ENCODE results near the gene IL22. TPM values are rescaled to one million over a fixed set of nuclear protein-coding genes. Genes with fewer than 3 reads are reported as not detected.
"Not testable (repeated sequence)": the region's sequence is repeated elsewhere in the genome, so short reads cannot be mapped to it uniquely, and the experiment has no call there.

IL22 gene
- total RNA-seq, 6 experiments from 2014 or later: not detected

DNA sequence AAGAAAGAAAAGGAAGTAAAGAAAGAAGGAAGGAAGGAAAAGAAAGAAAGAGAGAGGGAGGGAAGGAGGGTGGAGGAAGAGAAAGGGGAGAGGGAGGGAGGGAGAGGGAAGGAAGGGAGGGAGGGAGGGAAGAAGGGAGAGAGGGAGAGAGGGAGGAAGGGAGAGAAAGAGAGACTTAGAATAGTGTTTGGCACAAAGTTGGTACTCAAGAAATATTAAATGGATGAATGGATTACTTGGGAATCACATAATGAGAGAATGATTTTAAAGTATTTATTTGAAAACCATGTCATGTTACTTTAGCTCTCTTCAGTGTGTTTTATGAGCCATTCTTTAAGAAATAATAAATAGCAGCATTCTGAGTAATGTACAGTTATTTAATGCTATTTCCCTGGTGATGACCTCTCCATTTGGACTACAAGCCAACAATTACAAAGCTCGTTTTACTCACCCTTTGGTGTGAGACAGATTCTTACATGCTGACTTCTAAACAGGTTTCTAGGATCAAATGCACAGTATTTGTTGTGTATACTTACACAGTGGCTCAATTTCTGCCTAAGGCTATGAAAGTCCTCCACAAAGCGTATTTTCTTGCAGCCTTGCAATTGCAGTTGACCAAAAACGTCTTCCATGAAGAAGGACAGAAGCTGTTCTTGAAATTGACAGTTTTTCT lies 28.7 kb downstream of the IL22 start:
- TF ChIP-seq, protein P1, sequence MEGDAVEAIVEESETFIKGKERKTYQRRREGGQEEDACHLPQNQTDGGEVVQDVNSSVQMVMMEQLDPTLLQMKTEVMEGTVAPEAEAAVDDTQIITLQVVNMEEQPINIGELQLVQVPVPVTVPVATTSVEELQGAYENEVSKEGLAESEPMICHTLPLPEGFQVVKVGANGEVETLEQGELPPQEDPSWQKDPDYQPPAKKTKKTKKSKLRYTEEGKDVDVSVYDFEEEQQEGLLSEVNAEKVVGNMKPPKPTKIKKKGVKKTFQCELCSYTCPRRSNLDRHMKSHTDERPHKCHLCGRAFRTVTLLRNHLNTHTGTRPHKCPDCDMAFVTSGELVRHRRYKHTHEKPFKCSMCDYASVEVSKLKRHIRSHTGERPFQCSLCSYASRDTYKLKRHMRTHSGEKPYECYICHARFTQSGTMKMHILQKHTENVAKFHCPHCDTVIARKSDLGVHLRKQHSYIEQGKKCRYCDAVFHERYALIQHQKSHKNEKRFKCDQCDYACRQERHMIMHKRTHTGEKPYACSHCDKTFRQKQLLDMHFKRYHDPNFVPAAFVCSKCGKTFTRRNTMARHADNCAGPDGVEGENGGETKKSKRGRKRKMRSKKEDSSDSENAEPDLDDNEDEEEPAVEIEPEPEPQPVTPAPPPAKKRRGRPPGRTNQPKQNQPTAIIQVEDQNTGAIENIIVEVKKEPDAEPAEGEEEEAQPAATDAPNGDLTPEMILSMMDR (IDR thresholded peaks at IDR 0.05): no peak
- Mint-ChIP-seq H3K4me1 (ENCODE audit: low read depth) (peaks cover 24% of the 10 kb centered on the region), H3K27ac (no peak overlapping the region), H3K27me3 (ENCODE audit: insufficient read depth) (peaks cover 19% of the 10 kb centered on the region), H3K4me3 (no peak overlapping the region), H3K36me3 (ENCODE audit: low read depth) (no peaks in the 10 kb centered on the region), H3K9me3 (no peaks in the 10 kb centered on the region)
- peak; percentile 79 for DNase-seq

DNA sequence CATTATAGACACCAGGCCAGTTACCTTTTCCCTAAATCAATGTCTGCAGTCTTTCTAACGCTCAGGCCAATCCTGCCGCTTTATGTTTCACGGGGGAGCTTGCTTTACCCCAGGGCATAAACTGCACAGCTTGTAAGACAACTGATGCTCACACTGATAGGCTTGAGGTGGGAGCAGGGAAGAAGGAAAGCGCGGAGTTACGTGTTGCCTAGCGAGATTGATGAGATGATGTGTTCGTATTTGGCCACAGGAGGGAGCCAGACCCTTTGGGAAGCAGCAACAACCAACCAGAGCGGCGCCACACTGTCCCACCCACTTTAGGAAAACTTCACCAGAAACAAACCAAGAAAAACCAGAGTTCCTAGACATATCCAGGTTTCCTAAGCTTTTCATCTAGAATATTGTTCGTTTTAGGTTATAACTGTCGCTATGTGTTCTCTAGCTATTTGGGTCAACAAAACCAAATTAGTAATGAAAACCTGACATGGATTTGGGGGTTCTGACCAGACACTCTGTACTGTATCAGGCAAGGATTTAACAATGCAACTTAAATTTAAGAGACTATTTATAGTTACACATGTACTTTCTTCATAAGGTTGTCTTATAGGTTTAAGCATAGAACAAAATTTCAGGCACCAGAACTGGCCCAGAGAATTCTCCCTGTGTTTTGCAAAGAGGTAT lies 30.2 kb downstream of the IL22 start:
- H3K9me3 Mint-ChIP-seq: no peaks in the 10 kb centered on the region
- H3K4me1 Mint-ChIP-seq (ENCODE audit: low read depth): peaks cover 24% of the 10 kb centered on the region
- no peak overlapping the region for H3K27ac Mint-ChIP-seq
- peak; percentile 78 for DNase-seq
- peak overlapping the region; percentile 76 for H3K4me3 Mint-ChIP-seq
- H3K27me3 Mint-ChIP-seq (ENCODE audit: insufficient read depth): peaks cover 17% of the 10 kb centered on the region
- H3K36me3 Mint-ChIP-seq (ENCODE audit: low read depth): no peaks in the 10 kb centered on the region
- TF ChIP-seq, protein P1 (IDR thresholded peaks at IDR 0.05): peak; percentile 94

DNA sequence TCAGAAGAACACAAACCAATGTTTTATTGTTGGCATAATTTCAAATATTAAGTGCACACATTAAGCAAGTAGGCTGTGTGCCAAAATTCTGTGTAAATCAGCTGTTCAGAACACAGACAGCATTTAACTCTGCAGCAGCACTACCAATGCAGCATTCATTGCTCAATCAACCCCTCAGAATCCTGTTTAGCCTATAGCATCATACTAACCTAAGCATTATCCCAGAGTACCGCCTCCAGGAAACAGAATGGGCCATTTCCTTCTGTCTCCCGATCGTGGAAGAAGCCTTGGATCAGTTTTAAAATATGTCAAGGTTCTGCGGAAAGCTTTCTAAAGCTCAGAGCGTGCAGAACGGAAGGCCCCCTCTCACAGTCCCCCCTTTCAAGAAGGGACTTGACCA lies 31.1 kb downstream of the IL22 start:
- Mint-ChIP-seq H3K4me3 (no peak overlapping the region), H3K4me1 (ENCODE audit: low read depth) (peaks cover 24% of the 10 kb centered on the region), H3K27me3 (ENCODE audit: insufficient read depth) (peaks cover 19% of the 10 kb centered on the region), H3K9me3 (no peaks in the 10 kb centered on the region), H3K27ac (no peak overlapping the region), H3K36me3 (ENCODE audit: low read depth) (no peaks in the 10 kb centered on the region)
- TF ChIP-seq, protein P1 (IDR thresholded peaks at IDR 0.05): no peak
- DNase-seq: no peak

DNA sequence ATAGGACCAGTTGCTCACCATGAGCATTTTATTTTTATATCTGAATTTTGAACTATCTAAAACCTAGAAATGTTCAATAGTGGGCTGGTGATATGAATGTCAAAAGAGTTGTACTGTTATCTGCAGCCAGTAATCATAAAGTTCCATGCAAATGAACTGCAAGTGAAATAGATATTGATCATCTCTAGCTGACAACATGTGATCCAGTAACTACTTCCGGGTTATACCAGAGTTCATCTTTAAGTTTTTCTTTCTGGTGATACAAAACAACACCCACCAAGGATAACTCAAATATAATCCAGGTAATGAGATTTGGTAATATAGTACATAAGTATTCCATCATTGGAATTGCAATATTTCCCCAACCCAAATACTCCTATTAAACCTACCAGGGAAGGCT lies 31.9 kb downstream of the IL22 start:
- Mint-ChIP-seq H3K4me3 (no peak overlapping the region), H3K4me1 (ENCODE audit: low read depth) (peaks cover 24% of the 10 kb centered on the region), H3K9me3 (no peaks in the 10 kb centered on the region), H3K27me3 (ENCODE audit: insufficient read depth) (peaks cover 14% of the 10 kb centered on the region), H3K27ac (no peak overlapping the region), H3K36me3 (ENCODE audit: low read depth) (no peaks in the 10 kb centered on the region)
- TF ChIP-seq, protein P1 (IDR thresholded peaks at IDR 0.05): no peak
- no peak for DNase-seq

DNA sequence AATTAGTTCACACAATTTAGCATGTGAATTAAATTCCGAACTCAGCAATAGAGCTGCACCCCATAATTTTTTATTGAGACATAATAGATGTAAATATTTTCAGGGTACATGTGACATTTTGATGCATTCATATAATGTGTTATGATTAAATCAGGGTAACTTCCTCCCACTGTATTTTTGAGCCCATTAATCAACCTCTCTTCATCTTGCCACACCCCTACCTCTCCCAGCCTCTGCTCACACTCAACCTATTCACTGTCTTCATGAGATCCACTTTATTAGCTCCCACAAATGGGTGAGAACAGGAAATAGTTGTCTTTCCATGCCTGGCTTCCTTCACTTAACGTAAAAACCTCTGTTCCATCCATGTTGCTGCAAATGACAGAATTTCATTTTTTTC lies 42.5 kb downstream of the IL22 start:
- no peak overlapping the region for H3K4me3 Mint-ChIP-seq
- no peak overlapping the region for H3K27ac Mint-ChIP-seq
- no peaks in the 10 kb centered on the region for H3K36me3 Mint-ChIP-seq (ENCODE audit: low read depth)
- TF ChIP-seq, protein P1 (IDR thresholded peaks at IDR 0.05): no peak
- H3K27me3 Mint-ChIP-seq (ENCODE audit: insufficient read depth): peaks cover 24% of the 10 kb centered on the region
- H3K4me1 Mint-ChIP-seq (ENCODE audit: low read depth): no peaks in the 10 kb centered on the region
- DNase-seq: no peak
- no peaks in the 10 kb centered on the region for H3K9me3 Mint-ChIP-seq

DNA sequence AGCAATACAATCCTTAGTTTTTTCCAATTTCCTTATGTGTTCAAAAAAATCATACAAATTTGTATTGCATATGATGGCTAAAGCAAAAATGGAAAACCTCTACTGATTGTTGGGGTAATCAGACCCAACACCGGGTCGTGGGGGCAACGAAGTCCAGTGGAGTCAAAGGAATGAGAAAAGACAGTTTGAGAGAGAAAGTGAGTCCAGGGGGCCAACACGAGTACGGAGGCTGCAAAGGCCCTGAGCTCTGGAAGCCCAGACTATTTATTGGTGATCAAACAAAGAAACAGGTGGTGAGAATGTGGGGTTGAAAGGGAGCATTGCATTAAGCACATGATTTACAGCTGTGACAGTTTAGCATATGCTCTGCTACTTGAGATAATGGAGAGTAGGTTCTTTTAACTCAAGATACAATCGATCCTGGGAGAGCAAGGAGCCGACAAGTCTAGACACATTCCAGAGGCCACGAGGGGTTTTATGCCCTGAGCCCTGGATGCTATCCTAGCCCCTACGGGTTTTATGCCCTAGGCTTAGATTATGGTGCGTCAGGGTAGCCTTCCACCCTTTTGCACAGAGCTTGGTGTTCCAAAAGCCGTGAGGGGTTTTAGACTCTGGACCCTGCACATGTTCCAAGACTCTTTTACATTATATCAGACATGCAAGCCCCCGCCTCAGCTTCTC lies 44.2 kb downstream of the IL22 start:
- H3K36me3 Mint-ChIP-seq (ENCODE audit: low read depth); H3K4me3 Mint-ChIP-seq; DNase-seq; H3K9me3 Mint-ChIP-seq; H3K4me1 Mint-ChIP-seq (ENCODE audit: low read depth); H3K27ac Mint-ChIP-seq: not testable (repeated sequence)
- peaks cover 28% of the 10 kb centered on the region for H3K27me3 Mint-ChIP-seq (ENCODE audit: insufficient read depth)
